Smooth muscle cell of the brain vasculature (primary cell): Measurements from ENCODE around the gene DNM1.

Source experiments
- DNase-seq: peaks from one replicate; pipeline ENCODE4 v3.0.0-alpha.2; 2012; ENCODE audit warnings: low read depth, low spot score

DNM1 gene

GRCh38 chr9:128203024-128203706 lies at the start of gene DNM1:
TSS of gene DNM1 (plus strand) at chr9:128203379. CDS start at chr9:128203471, 92 bp downstream.
- DNase-seq = no peak

- no peak for DNase-seq
These were observed 49.1 kb upstream of the DNM1 start for GRCh38 chr9:128153947-128154695.

GRCh38 chr9:128155736-128156500 lies 47.3 kb upstream of the DNM1 start:
- DNase-seq = no peak

GRCh38 chr9:128159522-128159783 lies 43.7 kb upstream of the DNM1 start:
- no peak for DNase-seq

- DNase-seq = peak; percentile 69
These were observed 43.2 kb upstream of the DNM1 start, which contains the start of gene BBLN for GRCh38 chr9:128159784-128160602. TSS of gene BBLN (plus strand) at chr9:128160265. CDS start at chr9:128160408, 143 bp downstream.

GRCh38 chr9:128160603-128160987 lies 42.6 kb upstream of the DNM1 start:
- DNase-seq = no peak

- no peak for DNase-seq
These were observed 41.8 kb upstream of the DNM1 start for GRCh38 chr9:128161215-128161902.

- no peak for DNase-seq
These were observed 40.8 kb upstream of the DNM1 start for GRCh38 chr9:128162215-128163026.

GRCh38 chr9:128163027-128163515 lies 40.1 kb upstream of the DNM1 start:
- DNase-seq = no peak

- no peak for DNase-seq
These were observed 39.5 kb upstream of the DNM1 start for GRCh38 chr9:128163523-128164306.

- no peak for DNase-seq
These were observed 38.8 kb upstream of the DNM1 start for GRCh38 chr9:128164307-128164885.

- DNase-seq = no peak
These were observed 37.0 kb upstream of the DNM1 start for GRCh38 chr9:128166169-128166568.

GRCh38 chr9:128167209-128167608 lies 36.0 kb upstream of the DNM1 start:
- DNase-seq = no peak

- DNase-seq = no peak
These were observed 34.4 kb upstream of the DNM1 start for GRCh38 chr9:128168731-128169308.

- no peak for DNase-seq
These were observed 33.7 kb upstream of the DNM1 start for GRCh38 chr9:128169492-128169891.

- no peak for DNase-seq
These were observed 33.3 kb upstream of the DNM1 start for GRCh38 chr9:128169925-128170324.

GRCh38 chr9:128174062-128174461 lies 29.1 kb upstream of the DNM1 start:
- DNase-seq = no peak

- no peak for DNase-seq
These were observed 28.0 kb upstream of the DNM1 start for GRCh38 chr9:128175102-128175563.
